Measurements from ENCODE around the gene PAIP1.
"Not testable (repeated sequence)": the region's sequence is repeated elsewhere in the genome, so short reads cannot be mapped to it uniquely, and the experiment has no call there.

GRCh38 chr5:43556607-43556856 lies 345 bp downstream of the PAIP1 start:
- TF ChIP-seq POLR2A (IDR thresholded peaks at IDR 0.05; ENCODE audit: low read length); GATA1 (IDR thresholded peaks at IDR 0.05; ENCODE audit: low read depth, low read length): not testable (repeated sequence)
